A549 (cell line): ENCODE data around the gene MIOX. TPM values are rescaled to one million over a fixed set of nuclear protein-coding genes. Genes with fewer than 3 reads are reported as not detected.

ENCODE experiments used
- ATAC-seq, 2 experiments: fragments of 200-7000 bp in 1 of 2; fragments of >200 bp in 1 of 2; cut with Nextera tagmentation in 1 of 2; cut with Tn5 transposase in 1 of 2; 3 replicates each; pipeline versions ENCODE4 v1.8.0 to v1.9.1; 2018 to 2020; ENCODE audit warnings: mild to moderate bottlenecking in 1 of 2, moderate library complexity in 1 of 2
- CTCF ChIA-PET: fragments of 300-600 bp; sonication (Branson Sonifier 250); formaldehyde crosslinking; extraction: SDS; loops from one replicate; lab custom pipeline; 2021; ENCODE audit warnings: antibody characterized with exemption, inconsistent platforms; lab: Yijun Ruan, JAX
- POLR2A ChIA-PET: fragments of 350-600 bp; formaldehyde crosslinking; extraction: SDS; loops from one replicate; lab custom pipeline; 2021; ENCODE audit warnings: antibody characterized with exemption, inconsistent platforms; lab: Yijun Ruan, JAX
- DNase-seq, 2 experiments: peaks; one replicate each; pipeline versions ENCODE4 v3.0.0 to v3.0.0-alpha.2; 2011 to 2016; ENCODE audit warnings: low read depth in 1 of 2, low spot score in 1 of 2
- FAIRE-seq: peaks from 2 replicates; lab custom pipeline; 2011; peaks lifted over from hg19 to GRCh38; lab: Jason Lieb, UNC
- H3K27ac ChIP-seq, 2 experiments: fragments of >200 bp; sonication (Bioruptor Twin); formaldehyde crosslinking; 3 replicates each; pipeline ENCODE4 v1.5.1; 2016 to 2017
- H3K4me1 ChIP-seq: fragments of >200 bp; sonication (Bioruptor Twin); formaldehyde crosslinking; 3 replicates; pipeline ENCODE4 v1.6.1; 2016
- H3K4me2 ChIP-seq: fragments of >200 bp; sonication (Bioruptor Twin); formaldehyde crosslinking; 3 replicates; pipeline ENCODE4 v1.6.1; 2016
- H3K4me3 ChIP-seq: fragments of >200 bp; sonication (Bioruptor Twin); formaldehyde crosslinking; 3 replicates; pipeline ENCODE4 v1.5.1; 2016
- H3K9me3 ChIP-seq: fragments of >200 bp; sonication (Bioruptor Twin); formaldehyde crosslinking; 3 replicates; pipeline ENCODE4 v1.6.1; 2016
- ATOH8 ChIP-seq: fragments of 250-450 bp; sonication (Bioruptor Pico); IDR thresholded peaks from 2 replicates; pipeline ENCODE4 v1.5.0; 2020; ENCODE audit warnings: low read depth, mild to moderate bottlenecking, moderate library complexity
- CBX8 ChIP-seq: fragments of 200-600 bp; sonication (generic); IDR thresholded peaks from 2 replicates; pipeline ENCODE4 v1.6.1; 2016
- CHD2 ChIP-seq: fragments of 150-350 bp; IDR thresholded peaks from 2 replicates; pipeline ENCODE4 v1.6.1; 2014; ENCODE audit warnings: low read length; ENCODE audit not compliant: partially characterized antibody
- CHD4 ChIP-seq: fragments of 200-600 bp; sonication (generic); IDR thresholded peaks from 2 replicates; pipeline ENCODE4 v1.6.1; 2016; ENCODE audit warnings: antibody characterized with exemption, mild to moderate bottlenecking, borderline replicate concordance
- ESRRA ChIP-seq: fragments of 150-350 bp; IDR thresholded peaks from 2 replicates; pipeline ENCODE4 v1.6.1; 2014; ENCODE audit warnings: mild to moderate bottlenecking, low read length, borderline replicate concordance
- FOSL2 ChIP-seq, 2 experiments: fragments of 450-650 bp in 1 of 2; fragments of >200 bp in 1 of 2; sonication (Bioruptor Twin) in 1 of 2; formaldehyde crosslinking; IDR thresholded peaks; 2 replicates each; pipeline versions ENCODE4 v1.5.0 to v1.6.1; 2016 to 2020; ENCODE audit warnings: mild to moderate bottlenecking in 1 of 2, moderate library complexity in 1 of 2
- GATA3 ChIP-seq: IDR thresholded peaks from 2 replicates; pipeline ENCODE4 v1.6.1; 2012; ENCODE audit warnings: borderline replicate concordance
- HDAC2 ChIP-seq: fragments of 200-600 bp; sonication (generic); IDR thresholded peaks from 2 replicates; pipeline ENCODE4 v1.6.1; 2016
- HEYL ChIP-seq: fragments of 250-450 bp; sonication (Bioruptor Pico); IDR thresholded peaks from 2 replicates; pipeline ENCODE4 v1.8.0; 2021; ENCODE audit warnings: mild to moderate bottlenecking, moderate library complexity
- HOXB13 ChIP-seq: fragments of 250-450 bp; sonication (Bioruptor Pico); IDR thresholded peaks from 2 replicates; pipeline ENCODE4 v1.5.0; 2020; ENCODE audit warnings: low read depth, mild to moderate bottlenecking, moderate library complexity
- JUNB ChIP-seq: fragments of >200 bp; sonication (Bioruptor Twin); formaldehyde crosslinking; IDR thresholded peaks from 2 replicates; pipeline ENCODE4 v1.6.1; 2016
- MAFK ChIP-seq: fragments of 450-650 bp; IDR thresholded peaks from 2 replicates; pipeline ENCODE4 v1.6.1; 2014; ENCODE audit not compliant: partially characterized antibody
- NFE2L2 ChIP-seq: fragments of 150-350 bp; conservative IDR thresholded peaks from 2 replicates; pipeline ENCODE4 v1.6.1; 2014; ENCODE audit warnings: low read length
- NPAS2 ChIP-seq: fragments of 250-450 bp; sonication (Bioruptor Pico); IDR thresholded peaks from 2 replicates; pipeline ENCODE4 v1.8.0; 2022; ENCODE audit warnings: mild to moderate bottlenecking, moderate library complexity, borderline replicate concordance
- RAD21 ChIP-seq, 2 experiments: fragments of >200 bp in 1 of 2; sonication (Bioruptor Twin) in 1 of 2; formaldehyde crosslinking in 1 of 2; IDR thresholded peaks in 1 of 2; conservative IDR thresholded peaks in 1 of 2; 2 replicates in 1 of 2; 3 replicates in 1 of 2; pipeline ENCODE4 v1.6.1; 2012 to 2018; ENCODE audit warnings: inconsistent platforms in 1 of 2
- RARB ChIP-seq: fragments of 250-450 bp; sonication (Bioruptor Pico); IDR thresholded peaks from 2 replicates; pipeline ENCODE4 v1.8.0; 2021; ENCODE audit warnings: mild to moderate bottlenecking, moderate library complexity
- RCOR1 ChIP-seq: fragments of 150-350 bp; IDR thresholded peaks from 2 replicates; pipeline ENCODE4 v1.6.1; 2014; ENCODE audit warnings: antibody characterized with exemption, low read length, low read depth
- REST ChIP-seq: fragments of 200-600 bp; sonication (generic); IDR thresholded peaks from 2 replicates; pipeline ENCODE4 v1.6.1; 2016; ENCODE audit warnings: antibody characterized with exemption, mild to moderate bottlenecking, moderate library complexity
- RNF2 ChIP-seq: fragments of 200-600 bp; sonication (generic); IDR thresholded peaks from 2 replicates; pipeline ENCODE4 v1.6.1; 2016; ENCODE audit warnings: low read depth, mild to moderate bottlenecking, antibody characterized with exemption, moderate library complexity, borderline replicate concordance
- USF2 ChIP-seq: fragments of 450-650 bp; IDR thresholded peaks from 2 replicates; pipeline ENCODE4 v1.6.1; 2014; ENCODE audit warnings: antibody characterized with exemption
- ZFP36 ChIP-seq: fragments of 450-650 bp; IDR thresholded peaks from 2 replicates; pipeline ENCODE4 v1.6.1; 2014; ENCODE audit warnings: borderline replicate concordance; ENCODE audit not compliant: partially characterized antibody
- WGBS: methylation state at CpG from one replicate; pipeline ENCODE4 v1.1.6; 2017; ENCODE audit errors: missing lambda C conversion rate; 5-methylcytosine and 5-hydroxymethylcytosine counted together
- polyA plus RNA-seq, 4 experiments: library from polyadenylated mRNA; depleted of rRNA in 3 of 4; stranded (reverse); fragments of >200 nt; fragmentation: RNase III in 1 of 4; extraction: RNeasy Plus Mini Kit Qiagen cat#74134 plus additional on column Dnase treatment in 1 of 4; gene quantifications; 2 replicates in 3 of 4; 3 replicates in 1 of 4; pipeline ENCODE4 v1.2.3, GENCODE V29; 2011 to 2017
- TF ChIP-seq, protein P1 (sequence below): fragments of >200 bp; sonication (Bioruptor Twin); formaldehyde crosslinking; IDR thresholded peaks from 3 replicates; pipeline ENCODE4 v1.6.1; 2016
- TF ChIP-seq, protein P2 (sequence below): IDR thresholded peaks from 2 replicates; pipeline ENCODE4 v1.6.1; 2012
- TF ChIP-seq, protein P3 (sequence below): fragments of 250-450 bp; sonication (Bioruptor Pico); IDR thresholded peaks from 2 replicates; pipeline ENCODE4 v1.5.0; 2021; ENCODE audit warnings: mild to moderate bottlenecking, moderate library complexity, borderline replicate concordance
- TF ChIP-seq, protein P4 (sequence below): fragments of 150-350 bp; IDR thresholded peaks from 2 replicates; pipeline ENCODE4 v1.6.1; 2014; ENCODE audit warnings: low read depth, mild to moderate bottlenecking, low read length

MIOX gene
- polyA plus RNA-seq, 2 of the 4 experiments (the other 2 are of a cell fraction) = 0.08 TPM; not detected in 1

DNA sequence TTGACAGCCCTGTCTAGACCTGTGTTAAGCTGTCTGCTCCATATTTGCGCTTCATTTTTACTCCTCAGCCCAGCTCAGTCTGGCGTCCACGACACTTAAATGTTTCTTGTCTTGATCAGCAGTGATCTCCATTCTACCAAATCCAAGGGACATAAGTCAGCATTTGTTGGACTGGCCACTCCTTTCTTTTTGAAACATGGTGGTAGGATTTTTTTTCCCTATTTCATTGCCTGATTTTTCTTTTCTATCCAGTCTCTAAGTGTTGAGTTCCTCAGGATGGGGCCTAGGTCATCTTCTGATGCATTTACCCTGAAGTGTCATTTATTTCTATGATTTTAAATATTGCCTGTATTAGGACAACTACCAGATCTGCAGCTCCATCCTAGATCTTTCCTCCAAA, 22.2 kb downstream of the MIOX start (continued):
- TF ChIP-seq CHD4 (no peak), RCOR1 (no peak), GATA3 (no peak), MAFK (no peak), HEYL (CRISPR knock-in tag) (no peak), HOXB13 (CRISPR knock-in tag) (no peak)
- TF ChIP-seq, protein P1, sequence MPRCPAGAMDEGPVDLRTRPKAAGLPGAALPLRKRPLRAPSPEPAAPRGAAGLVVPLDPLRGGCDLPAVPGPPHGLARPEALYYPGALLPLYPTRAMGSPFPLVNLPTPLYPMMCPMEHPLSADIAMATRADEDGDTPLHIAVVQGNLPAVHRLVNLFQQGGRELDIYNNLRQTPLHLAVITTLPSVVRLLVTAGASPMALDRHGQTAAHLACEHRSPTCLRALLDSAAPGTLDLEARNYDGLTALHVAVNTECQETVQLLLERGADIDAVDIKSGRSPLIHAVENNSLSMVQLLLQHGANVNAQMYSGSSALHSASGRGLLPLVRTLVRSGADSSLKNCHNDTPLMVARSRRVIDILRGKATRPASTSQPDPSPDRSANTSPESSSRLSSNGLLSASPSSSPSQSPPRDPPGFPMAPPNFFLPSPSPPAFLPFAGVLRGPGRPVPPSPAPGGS = no peak

DNA sequence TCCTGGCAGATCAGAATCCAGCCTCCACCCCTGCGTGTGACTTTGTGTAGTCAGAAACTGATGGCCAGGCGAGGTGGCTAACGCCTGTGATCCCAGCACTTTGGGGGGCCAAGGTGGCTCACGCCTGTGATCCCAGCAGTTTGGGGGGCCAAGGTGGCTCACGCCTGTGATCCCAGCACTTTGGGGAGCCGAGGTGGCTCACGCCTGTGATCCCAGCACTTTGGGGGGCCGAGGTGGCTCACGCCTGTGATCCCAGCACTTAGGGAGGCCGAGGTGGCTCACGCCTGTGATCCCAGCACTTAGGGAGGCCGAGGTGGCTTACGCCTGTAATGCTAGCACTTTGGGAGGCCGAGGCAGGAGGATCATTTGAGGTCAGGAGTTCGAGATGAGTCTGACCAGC, 26.5 kb downstream of the MIOX start:
- peaks cover 10% of the 10 kb centered on the region for H3K4me1 ChIP-seq
- no peak for DNase-seq
- no peak overlapping the region for H3K27ac ChIP-seq
- TF ChIP-seq ATOH8 (CRISPR knock-in tag) = no peak
- TF ChIP-seq, protein P2, sequence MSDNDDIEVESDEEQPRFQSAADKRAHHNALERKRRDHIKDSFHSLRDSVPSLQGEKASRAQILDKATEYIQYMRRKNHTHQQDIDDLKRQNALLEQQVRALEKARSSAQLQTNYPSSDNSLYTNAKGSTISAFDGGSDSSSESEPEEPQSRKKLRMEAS = no peak
- TF ChIP-seq ZFP36 = no peak
- TF ChIP-seq JUNB = no peak
- TF ChIP-seq NPAS2 (CRISPR knock-in tag) = no peak
- TF ChIP-seq RNF2 = no peak
- no peak for TF ChIP-seq CBX8
- TF ChIP-seq, protein P3, sequence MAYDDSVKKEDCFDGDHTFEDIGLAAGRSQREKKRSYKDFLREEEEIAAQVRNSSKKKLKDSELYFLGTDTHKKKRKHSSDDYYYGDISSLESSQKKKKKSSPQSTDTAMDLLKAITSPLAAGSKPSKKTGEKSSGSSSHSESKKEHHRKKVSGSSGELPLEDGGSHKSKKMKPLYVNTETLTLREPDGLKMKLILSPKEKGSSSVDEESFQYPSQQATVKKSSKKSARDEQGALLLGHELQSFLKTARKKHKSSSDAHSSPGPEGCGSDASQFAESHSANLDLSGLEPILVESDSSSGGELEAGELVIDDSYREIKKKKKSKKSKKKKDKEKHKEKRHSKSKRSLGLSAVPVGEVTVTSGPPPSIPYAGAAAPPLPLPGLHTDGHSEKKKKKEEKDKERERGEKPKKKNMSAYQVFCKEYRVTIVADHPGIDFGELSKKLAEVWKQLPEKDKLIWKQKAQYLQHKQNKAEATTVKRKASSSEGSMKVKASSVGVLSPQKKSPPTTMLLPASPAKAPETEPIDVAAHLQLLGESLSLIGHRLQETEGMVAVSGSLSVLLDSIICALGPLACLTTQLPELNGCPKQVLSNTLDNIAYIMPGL (CRISPR knock-in tag) = no peak
- TF ChIP-seq, protein P4, sequence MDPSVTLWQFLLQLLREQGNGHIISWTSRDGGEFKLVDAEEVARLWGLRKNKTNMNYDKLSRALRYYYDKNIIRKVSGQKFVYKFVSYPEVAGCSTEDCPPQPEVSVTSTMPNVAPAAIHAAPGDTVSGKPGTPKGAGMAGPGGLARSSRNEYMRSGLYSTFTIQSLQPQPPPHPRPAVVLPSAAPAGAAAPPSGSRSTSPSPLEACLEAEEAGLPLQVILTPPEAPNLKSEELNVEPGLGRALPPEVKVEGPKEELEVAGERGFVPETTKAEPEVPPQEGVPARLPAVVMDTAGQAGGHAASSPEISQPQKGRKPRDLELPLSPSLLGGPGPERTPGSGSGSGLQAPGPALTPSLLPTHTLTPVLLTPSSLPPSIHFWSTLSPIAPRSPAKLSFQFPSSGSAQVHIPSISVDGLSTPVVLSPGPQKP = no peak
- no peak for TF ChIP-seq REST
- TF ChIP-seq RARB (CRISPR knock-in tag) = no peak
- TF ChIP-seq NFE2L2 = no peak
- no peak for TF ChIP-seq HDAC2
- TF ChIP-seq CHD2 = no peak
- TF ChIP-seq ESRRA = no peak
- no peak for TF ChIP-seq RAD21 (conservative IDR thresholded peaks at IDR 0.05 in 1 of 2, IDR thresholded peaks at IDR 0.05 in 1 of 2)
- TF ChIP-seq FOSL2 (IDR thresholded peaks at IDR 0.05) = no peak
- TF ChIP-seq FOSL2 (CRISPR knock-in tag; IDR thresholded peaks at IDR 0.05) = no peak
- no peak for TF ChIP-seq USF2
- no peak overlapping the region for H3K4me3 ChIP-seq
- H3K4me2 ChIP-seq = no peak overlapping the region
- no peaks in the 10 kb centered on the region for H3K9me3 ChIP-seq
- POLR2A ChIA-PET = no interaction called here
- CTCF ChIA-PET = interaction anchor here (2.1 kb wide), 1 partner anchor 12 kb away, joined by 11 read pairs; the partner anchor contains the start of gene SCO2
- 91% methylated on average over 9 of the region's 15 CpGs for WGBS
- FAIRE-seq = no peak
- ATAC-seq = no peak
